ENCODE data around the gene ANXA11. TPM values are rescaled to one million over a fixed set of nuclear protein-coding genes. Genes with fewer than 3 reads are reported as not detected.
A peak's percentile ranks its signal among the peaks of the same experiment; 100 is the strongest.

The ANXA11 gene
- total and polyA plus RNA-seq, 3 donors from 2014 or later: 46.5 to 116 (median 64.0) TPM

DNA sequence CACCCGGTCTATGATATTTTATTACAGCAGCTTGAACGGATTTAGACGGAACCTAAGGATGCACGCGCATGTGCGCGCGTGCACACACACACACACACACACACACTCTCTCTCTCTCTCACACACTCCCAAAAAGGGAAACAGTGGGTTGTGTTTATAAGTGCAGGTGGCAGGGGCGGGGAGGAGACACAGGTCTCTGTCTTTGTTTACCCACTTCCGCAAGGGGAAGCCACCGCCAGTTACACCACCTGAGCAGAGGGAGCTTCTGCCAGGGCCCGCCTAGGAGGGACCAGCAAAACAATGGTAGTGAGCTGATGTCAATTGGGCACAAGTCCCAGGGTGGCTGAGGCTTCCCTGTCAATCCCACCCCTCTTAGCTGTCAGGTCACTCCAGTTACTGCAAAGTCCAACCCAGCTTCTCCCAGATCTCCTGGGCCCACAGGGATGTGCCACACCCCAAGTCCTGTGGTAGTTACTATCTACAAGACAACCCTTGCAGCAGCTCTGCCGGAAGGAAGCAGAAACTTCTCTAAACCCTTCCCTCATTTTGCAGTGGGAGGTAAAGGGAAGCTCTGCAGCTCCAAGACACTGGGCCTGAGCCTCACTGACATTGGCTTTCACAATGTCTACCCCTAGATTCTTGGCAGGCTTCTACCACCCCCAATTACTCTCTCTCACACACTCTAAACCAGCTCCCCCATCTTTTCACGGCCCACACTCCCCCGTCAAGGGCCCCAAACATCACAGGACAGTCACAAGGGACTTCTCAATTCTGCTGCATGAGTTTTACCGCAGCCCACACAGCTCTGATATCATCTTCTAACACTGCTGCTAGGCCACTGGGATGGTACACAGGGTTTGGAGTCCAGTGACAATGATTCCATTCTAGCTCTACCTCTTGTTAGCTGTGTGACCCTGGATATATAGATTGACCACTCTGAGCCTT is 17.6 kb downstream of the ANXA11 start:
- peaks cover 4% of the 10 kb centered on the region for H3K4me1 ChIP-seq
- DNase-seq: no peak

DNA sequence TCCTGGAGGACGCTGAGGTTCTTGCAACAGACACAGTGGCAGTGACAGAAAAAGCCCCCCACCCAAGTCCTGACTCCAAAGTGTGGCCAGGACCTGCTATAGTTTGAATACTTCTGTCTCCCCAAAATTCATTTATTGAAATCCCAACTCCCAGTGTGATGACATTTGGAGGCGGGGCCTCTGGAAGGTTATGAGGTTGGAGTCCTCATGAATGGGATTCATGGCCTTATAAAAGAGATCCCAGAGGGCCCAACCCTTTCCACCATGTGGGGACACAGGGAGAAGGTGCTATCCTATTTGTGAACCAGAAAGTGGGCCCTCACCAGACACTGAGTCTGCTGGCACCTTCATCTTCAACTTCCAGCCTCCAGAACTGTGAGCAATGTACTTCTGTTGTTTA is 18.3 kb downstream of the ANXA11 start:
- intact Hi-C loops (cut with DNase I; ENCODE audit: low total_unique reads): no loop called here
- Histone ChIP-seq H3K27me3 (no peaks in the 10 kb centered on the region), H3K4me3 (no peak overlapping the region), H3K4me1 (peaks cover 4% of the 10 kb centered on the region), H3K36me3 (ENCODE audit: low read depth, missing control alignments) (no peaks in the 10 kb centered on the region), H3K27ac (no peak overlapping the region), H3K9me3 (no peaks in the 10 kb centered on the region)
- 90 to 93% methylated on average over 2 of the region's 2 CpGs for WGBS, 2 donors
- no peak for DNase-seq
- TF ChIP-seq POLR2A (IDR thresholded peaks at IDR 0.05) (no peak), CTCF (IDR thresholded peaks at IDR 0.05) (no peak)

More for the DNA sequence above, 17.6 kb downstream of the ANXA11 start:
- TF ChIP-seq POLR2A (IDR thresholded peaks at IDR 0.05) (no peak), CTCF (IDR thresholded peaks at IDR 0.05) (no peak)
- Histone ChIP-seq H3K36me3 (ENCODE audit: low read depth, missing control alignments) (no peaks in the 10 kb centered on the region), H3K27ac (no peak overlapping the region), H3K27me3 (no peaks in the 10 kb centered on the region), H3K9me3 (no peaks in the 10 kb centered on the region), H3K4me3 (no peak overlapping the region)
- 76 to 86% methylated on average over 16 of the region's 16 CpGs for WGBS, 2 donors
- intact Hi-C loops (cut with DNase I; ENCODE audit: low total_unique reads): no loop called here

DNA sequence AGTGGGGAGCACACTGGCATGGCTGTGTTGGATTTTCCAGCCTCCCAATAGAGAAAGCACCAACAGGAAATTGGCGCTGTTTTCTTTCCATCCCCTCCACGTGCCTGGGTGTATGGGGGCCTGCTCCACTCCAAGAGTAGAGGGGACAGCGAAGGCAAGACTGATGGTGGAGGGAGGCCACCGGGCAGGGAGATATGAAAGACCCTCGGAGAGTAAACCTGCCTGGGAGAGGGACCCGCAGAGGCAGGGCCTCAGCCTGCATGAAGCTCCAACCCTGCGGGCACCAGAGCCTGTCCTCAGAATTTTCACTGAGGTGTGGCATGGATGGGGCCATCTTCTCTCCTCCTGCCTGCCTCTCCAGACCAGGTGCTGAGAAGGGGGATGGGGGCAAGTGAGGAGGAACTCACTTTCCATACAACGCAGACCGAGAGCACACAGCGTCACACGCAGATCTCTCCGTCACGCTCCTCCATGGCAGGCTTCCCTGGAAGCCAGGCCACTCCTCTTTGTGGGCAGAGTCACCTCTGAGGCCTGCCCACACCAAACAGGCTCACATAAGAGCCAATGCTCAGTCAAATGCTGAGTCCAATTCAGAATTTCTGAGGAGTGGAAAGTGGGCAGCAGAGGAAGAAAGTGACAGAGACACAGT is 18.8 kb downstream of the ANXA11 start:
- peak; percentile 43 for DNase-seq
- TF ChIP-seq CTCF (IDR thresholded peaks at IDR 0.05) (no peak), POLR2A (IDR thresholded peaks at IDR 0.05) (no peak)
- H3K9me3 ChIP-seq: no peaks in the 10 kb centered on the region
- WGBS, 2 donors: 56 to 81% methylated on average over 4 to 13 of the region's 13 CpGs
- no peaks in the 10 kb centered on the region for H3K27me3 ChIP-seq
- intact Hi-C loops (cut with DNase I; ENCODE audit: low total_unique reads): no loop called here
- no peaks in the 10 kb centered on the region for H3K36me3 ChIP-seq (ENCODE audit: low read depth, missing control alignments)
- H3K27ac ChIP-seq: peak overlapping the region in 1 of 2 donors; percentile 24
- H3K4me3 ChIP-seq: no peak overlapping the region
- peaks cover 4% of the 10 kb centered on the region for H3K4me1 ChIP-seq

- Histone ChIP-seq H3K4me3 (no peak overlapping the region), H3K4me1 (peaks cover 4% of the 10 kb centered on the region), H3K36me3 (ENCODE audit: low read depth, missing control alignments) (no peaks in the 10 kb centered on the region), H3K27ac (no peak overlapping the region), H3K27me3 (no peaks in the 10 kb centered on the region), H3K9me3 (no peaks in the 10 kb centered on the region)
- no peak for DNase-seq
- intact Hi-C loops (cut with DNase I; ENCODE audit: low total_unique reads): no loop called here
- 75 to 76% methylated on average over 5 of the region's 5 CpGs for WGBS, 2 donors
- TF ChIP-seq CTCF (IDR thresholded peaks at IDR 0.05) (no peak), POLR2A (IDR thresholded peaks at IDR 0.05) (no peak)
Observed at GRCh38 chr10:80185578-80186299, 19.6 kb downstream of the ANXA11 start.

Measured in testis (tissue), 3 donors.